ENCODE measurements around the gene MYH11.

- no peak for TF ChIP-seq POLR2A (IDR thresholded peaks at IDR 0.05; ENCODE audit: low read length)
- no peak for TF ChIP-seq GATA1 (IDR thresholded peaks at IDR 0.05; ENCODE audit: low read depth, low read length)
Observed at GRCh38 chr16:15891508-15891907, 34.7 kb upstream of the MYH11 start.
